A549 (cell line): ENCODE results near the gene CASP3. TPM values are rescaled to one million over a fixed set of nuclear protein-coding genes. Genes with fewer than 3 reads are reported as not detected.

Experiments used
- ATAC-seq, 2 experiments: fragments of 200-7000 bp in 1 of 2; fragments of >200 bp in 1 of 2; cut with Nextera tagmentation in 1 of 2; cut with Tn5 transposase in 1 of 2; 3 replicates each; pipeline versions ENCODE4 v1.8.0 to v1.9.1; 2018 to 2020; ENCODE audit warnings: mild to moderate bottlenecking in 1 of 2, moderate library complexity in 1 of 2
- CTCF ChIA-PET: fragments of 300-600 bp; sonication (Branson Sonifier 250); formaldehyde crosslinking; extraction: SDS; loops from one replicate; lab custom pipeline; 2021; ENCODE audit warnings: antibody characterized with exemption, inconsistent platforms; lab: Yijun Ruan, JAX
- POLR2A ChIA-PET: fragments of 350-600 bp; formaldehyde crosslinking; extraction: SDS; loops from one replicate; lab custom pipeline; 2021; ENCODE audit warnings: antibody characterized with exemption, inconsistent platforms; lab: Yijun Ruan, JAX
- DNase-seq, 2 experiments: peaks; one replicate each; pipeline versions ENCODE4 v3.0.0 to v3.0.0-alpha.2; 2011 to 2016; ENCODE audit warnings: low read depth in 1 of 2, low spot score in 1 of 2
- FAIRE-seq: peaks from 2 replicates; lab custom pipeline; 2011; peaks lifted over from hg19 to GRCh38; lab: Jason Lieb, UNC
- H3K27ac ChIP-seq, 2 experiments: fragments of >200 bp; sonication (Bioruptor Twin); formaldehyde crosslinking; 3 replicates each; pipeline ENCODE4 v1.5.1; 2016 to 2017
- H3K4me1 ChIP-seq: fragments of >200 bp; sonication (Bioruptor Twin); formaldehyde crosslinking; 3 replicates; pipeline ENCODE4 v1.6.1; 2016
- H3K4me2 ChIP-seq: fragments of >200 bp; sonication (Bioruptor Twin); formaldehyde crosslinking; 3 replicates; pipeline ENCODE4 v1.6.1; 2016
- H3K4me3 ChIP-seq: fragments of >200 bp; sonication (Bioruptor Twin); formaldehyde crosslinking; 3 replicates; pipeline ENCODE4 v1.5.1; 2016
- H3K9me3 ChIP-seq: fragments of >200 bp; sonication (Bioruptor Twin); formaldehyde crosslinking; 3 replicates; pipeline ENCODE4 v1.6.1; 2016
- CHD2 ChIP-seq: fragments of 150-350 bp; IDR thresholded peaks from 2 replicates; pipeline ENCODE4 v1.6.1; 2014; ENCODE audit warnings: low read length; ENCODE audit not compliant: partially characterized antibody
- CHD4 ChIP-seq: fragments of 200-600 bp; sonication (generic); IDR thresholded peaks from 2 replicates; pipeline ENCODE4 v1.6.1; 2016; ENCODE audit warnings: antibody characterized with exemption, mild to moderate bottlenecking, borderline replicate concordance
- FOSL2 ChIP-seq, 2 experiments: fragments of 450-650 bp in 1 of 2; fragments of >200 bp in 1 of 2; sonication (Bioruptor Twin) in 1 of 2; formaldehyde crosslinking; IDR thresholded peaks; 2 replicates each; pipeline versions ENCODE4 v1.5.0 to v1.6.1; 2016 to 2020; ENCODE audit warnings: mild to moderate bottlenecking in 1 of 2, moderate library complexity in 1 of 2
- KDM1A ChIP-seq: fragments of 200-600 bp; sonication (generic); IDR thresholded peaks from 2 replicates; pipeline ENCODE4 v1.6.1; 2016; ENCODE audit warnings: low read depth, mild to moderate bottlenecking
- PHF8 ChIP-seq: fragments of 200-600 bp; sonication (generic); IDR thresholded peaks from 2 replicates; pipeline ENCODE4 v1.6.1; 2016; ENCODE audit warnings: low read depth, mild to moderate bottlenecking, antibody characterized with exemption, moderate library complexity, borderline replicate concordance
- RAD21 ChIP-seq, 2 experiments: fragments of >200 bp in 1 of 2; sonication (Bioruptor Twin) in 1 of 2; formaldehyde crosslinking in 1 of 2; IDR thresholded peaks in 1 of 2; conservative IDR thresholded peaks in 1 of 2; 2 replicates in 1 of 2; 3 replicates in 1 of 2; pipeline ENCODE4 v1.6.1; 2012 to 2018; ENCODE audit warnings: inconsistent platforms in 1 of 2
- RARB ChIP-seq: fragments of 250-450 bp; sonication (Bioruptor Pico); IDR thresholded peaks from 2 replicates; pipeline ENCODE4 v1.8.0; 2021; ENCODE audit warnings: mild to moderate bottlenecking, moderate library complexity
- RFX5 ChIP-seq: fragments of 450-650 bp; IDR thresholded peaks from 2 replicates; pipeline ENCODE4 v1.7.1; 2014; ENCODE audit warnings: antibody characterized with exemption, mild to moderate bottlenecking, moderate library complexity
- RNF2 ChIP-seq: fragments of 200-600 bp; sonication (generic); IDR thresholded peaks from 2 replicates; pipeline ENCODE4 v1.6.1; 2016; ENCODE audit warnings: low read depth, mild to moderate bottlenecking, antibody characterized with exemption, moderate library complexity, borderline replicate concordance
- SREBF2 ChIP-seq: fragments of 450-650 bp; IDR thresholded peaks from 2 replicates; pipeline ENCODE4 v1.6.1; 2014; ENCODE audit warnings: mild to moderate bottlenecking, moderate library complexity
- TFCP2L1 ChIP-seq: fragments of 250-450 bp; sonication (Bioruptor Pico); IDR thresholded peaks from 2 replicates; pipeline ENCODE4 v1.5.0; 2021; ENCODE audit warnings: mild to moderate bottlenecking
- ZSCAN20 ChIP-seq: fragments of 250-450 bp; sonication (Bioruptor Pico); IDR thresholded peaks from 2 replicates; pipeline ENCODE4 v1.8.0; 2022; ENCODE audit warnings: mild to moderate bottlenecking, moderate library complexity
- whole genome bisulfite sequencing: methylation state at CpG from one replicate; pipeline ENCODE4 v1.1.6; 2017; ENCODE audit errors: missing lambda C conversion rate; 5-methylcytosine and 5-hydroxymethylcytosine counted together
- polyA plus RNA-seq, 4 experiments: library from polyadenylated mRNA; depleted of rRNA in 3 of 4; stranded (reverse); fragments of >200 nt; fragmentation: RNase III in 1 of 4; extraction: RNeasy Plus Mini Kit Qiagen cat#74134 plus additional on column Dnase treatment in 1 of 4; gene quantifications; 2 replicates in 3 of 4; 3 replicates in 1 of 4; pipeline ENCODE4 v1.2.3, GENCODE V29; 2011 to 2017
- TF ChIP-seq, protein P1 (sequence below): fragments of 450-650 bp; IDR thresholded peaks from 2 replicates; pipeline ENCODE4 v1.6.1; 2014; ENCODE audit warnings: antibody characterized with exemption
- TF ChIP-seq, protein P2 (sequence below): fragments of 250-450 bp; sonication (Bioruptor Pico); IDR thresholded peaks from 2 replicates; pipeline ENCODE4 v1.5.0; 2020; ENCODE audit warnings: low read depth, mild to moderate bottlenecking, moderate library complexity
- TF ChIP-seq, protein P3 (sequence below): fragments of >200 bp; sonication (Bioruptor Twin); formaldehyde crosslinking; IDR thresholded peaks from 3 replicates; pipeline ENCODE4 v1.5.1; 2016
- TF ChIP-seq, protein P4 (sequence below): fragments of >200 bp; sonication (Bioruptor Twin); formaldehyde crosslinking; IDR thresholded peaks from 2 replicates; pipeline ENCODE4 v1.6.1; 2016
- TF ChIP-seq, protein P5 (sequence below): fragments of 150-350 bp; IDR thresholded peaks from 2 replicates; pipeline ENCODE4 v1.6.1; 2014; ENCODE audit warnings: low read depth, mild to moderate bottlenecking, low read length
- TF ChIP-seq, protein P6 (sequence below): IDR thresholded peaks from 2 replicates; pipeline ENCODE4 v1.6.1; 2012

CASP3 gene
- polyA plus RNA-seq, 2 of the 4 experiments (the other 2 are of a cell fraction) = 17.4 to 25.4 TPM

DNA sequence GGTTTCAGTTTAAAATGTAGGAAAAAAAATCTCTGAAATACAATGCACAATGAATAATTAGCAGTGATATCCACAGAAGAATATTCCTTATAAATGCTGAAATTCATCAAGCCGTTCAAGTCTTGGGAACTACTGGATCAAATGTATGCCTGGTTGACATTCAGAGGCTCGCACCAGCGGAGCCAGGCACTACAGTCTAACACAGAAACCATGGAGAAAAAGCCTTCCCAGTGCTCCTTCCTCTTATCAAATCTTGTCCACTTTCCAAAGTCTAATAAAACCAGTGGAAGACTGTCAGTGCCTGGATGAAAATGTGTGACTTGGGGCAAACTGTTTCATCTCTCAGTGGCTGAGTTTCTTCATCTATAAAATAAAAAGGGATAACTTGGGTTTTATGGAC, 48.7 kb upstream of the CASP3 start:
- POLR2A ChIA-PET = no interaction called here
- no peak for FAIRE-seq
- TF ChIP-seq PHF8 (no peak), TFCP2L1 (CRISPR knock-in tag) (no peak)
- TF ChIP-seq, protein P1, sequence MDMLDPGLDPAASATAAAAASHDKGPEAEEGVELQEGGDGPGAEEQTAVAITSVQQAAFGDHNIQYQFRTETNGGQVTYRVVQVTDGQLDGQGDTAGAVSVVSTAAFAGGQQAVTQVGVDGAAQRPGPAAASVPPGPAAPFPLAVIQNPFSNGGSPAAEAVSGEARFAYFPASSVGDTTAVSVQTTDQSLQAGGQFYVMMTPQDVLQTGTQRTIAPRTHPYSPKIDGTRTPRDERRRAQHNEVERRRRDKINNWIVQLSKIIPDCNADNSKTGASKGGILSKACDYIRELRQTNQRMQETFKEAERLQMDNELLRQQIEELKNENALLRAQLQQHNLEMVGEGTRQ = no peak

DNA sequence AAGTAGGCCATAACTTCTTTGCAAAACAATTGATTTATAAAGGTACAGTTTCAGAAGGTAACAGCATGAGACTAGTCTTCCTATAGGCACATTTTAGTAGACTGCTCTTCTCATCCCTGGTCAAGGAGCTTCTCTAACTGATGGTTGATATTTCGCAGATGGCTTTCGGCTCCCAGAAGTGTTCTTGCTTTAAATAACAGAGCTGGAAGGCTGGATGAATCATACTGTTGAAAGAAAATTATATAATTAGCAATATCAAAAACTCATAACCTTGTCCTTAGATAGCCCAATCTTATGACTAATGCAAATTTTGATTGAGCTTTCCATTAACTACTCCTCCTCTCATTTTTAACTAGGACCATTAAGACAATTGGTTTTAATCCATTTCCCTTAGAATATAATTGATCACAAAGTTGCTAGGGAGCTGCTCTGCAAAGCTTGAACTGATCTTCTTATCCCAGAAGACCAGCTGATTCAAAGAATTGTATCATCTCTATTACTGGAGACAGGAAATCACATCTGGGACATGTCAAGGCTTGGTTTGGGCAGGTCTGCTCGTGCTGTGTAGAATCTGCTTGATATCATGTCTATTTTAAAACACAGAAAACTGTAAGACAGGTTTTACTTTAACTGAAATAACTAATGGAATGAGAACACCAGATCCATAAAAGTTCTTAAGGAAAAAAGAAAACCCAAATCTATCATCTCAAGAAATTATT, 46.1 kb upstream of the CASP3 start:
- no peak overlapping the region for H3K4me3 ChIP-seq
- TF ChIP-seq RARB (CRISPR knock-in tag) (no peak), FOSL2 (IDR thresholded peaks at IDR 0.05) (no peak), FOSL2 (CRISPR knock-in tag; IDR thresholded peaks at IDR 0.05) (no peak), RNF2 (no peak), CHD2 (no peak), KDM1A (no peak), ZSCAN20 (CRISPR knock-in tag) (no peak), SREBF2 (no peak), RAD21 (conservative IDR thresholded peaks at IDR 0.05 in 1 of 2, IDR thresholded peaks at IDR 0.05 in 1 of 2) (no peak), RFX5 (no peak)
- TF ChIP-seq, protein P2, sequence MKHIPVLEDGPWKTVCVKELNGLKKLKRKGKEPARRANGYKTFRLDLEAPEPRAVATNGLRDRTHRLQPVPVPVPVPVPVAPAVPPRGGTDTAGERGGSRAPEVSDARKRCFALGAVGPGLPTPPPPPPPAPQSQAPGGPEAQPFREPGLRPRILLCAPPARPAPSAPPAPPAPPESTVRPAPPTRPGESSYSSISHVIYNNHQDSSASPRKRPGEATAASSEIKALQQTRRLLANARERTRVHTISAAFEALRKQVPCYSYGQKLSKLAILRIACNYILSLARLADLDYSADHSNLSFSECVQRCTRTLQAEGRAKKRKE (CRISPR knock-in tag) = no peak
- TF ChIP-seq, protein P3, sequence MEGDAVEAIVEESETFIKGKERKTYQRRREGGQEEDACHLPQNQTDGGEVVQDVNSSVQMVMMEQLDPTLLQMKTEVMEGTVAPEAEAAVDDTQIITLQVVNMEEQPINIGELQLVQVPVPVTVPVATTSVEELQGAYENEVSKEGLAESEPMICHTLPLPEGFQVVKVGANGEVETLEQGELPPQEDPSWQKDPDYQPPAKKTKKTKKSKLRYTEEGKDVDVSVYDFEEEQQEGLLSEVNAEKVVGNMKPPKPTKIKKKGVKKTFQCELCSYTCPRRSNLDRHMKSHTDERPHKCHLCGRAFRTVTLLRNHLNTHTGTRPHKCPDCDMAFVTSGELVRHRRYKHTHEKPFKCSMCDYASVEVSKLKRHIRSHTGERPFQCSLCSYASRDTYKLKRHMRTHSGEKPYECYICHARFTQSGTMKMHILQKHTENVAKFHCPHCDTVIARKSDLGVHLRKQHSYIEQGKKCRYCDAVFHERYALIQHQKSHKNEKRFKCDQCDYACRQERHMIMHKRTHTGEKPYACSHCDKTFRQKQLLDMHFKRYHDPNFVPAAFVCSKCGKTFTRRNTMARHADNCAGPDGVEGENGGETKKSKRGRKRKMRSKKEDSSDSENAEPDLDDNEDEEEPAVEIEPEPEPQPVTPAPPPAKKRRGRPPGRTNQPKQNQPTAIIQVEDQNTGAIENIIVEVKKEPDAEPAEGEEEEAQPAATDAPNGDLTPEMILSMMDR = no peak
- ATAC-seq (no peak), DNase-seq (no peak), FAIRE-seq (no peak)
- H3K4me2 ChIP-seq = no peak overlapping the region
- no peaks in the 10 kb centered on the region for H3K4me1 ChIP-seq
- ChIA-PET POLR2A (no interaction called here), CTCF (interaction anchor here (1.1 to 3.4 kb wide), 2 partner anchors 10 to 22 kb away, joined by 3 to 8 read pairs; no protein-coding TSS in a partner anchor)
- no peaks in the 10 kb centered on the region for H3K9me3 ChIP-seq
- H3K27ac ChIP-seq = no peak overlapping the region
- 88% methylated on average over 3 of the region's 3 CpGs for WGBS

More for the DNA sequence above, 48.7 kb upstream of the CASP3 start:
- CTCF ChIA-PET = interaction anchor here (1.1 kb wide), 1 partner anchor 9 kb away, joined by 3 read pairs; no protein-coding TSS in a partner anchor
- Histone ChIP-seq H3K4me3 (no peak overlapping the region), H3K4me1 (no peaks in the 10 kb centered on the region), H3K9me3 (no peaks in the 10 kb centered on the region), H3K27ac (no peak overlapping the region), H3K4me2 (no peak overlapping the region)
- DNase-seq (no peak), ATAC-seq (no peak)
- 88% methylated on average over 3 of the region's 3 CpGs for WGBS

DNA sequence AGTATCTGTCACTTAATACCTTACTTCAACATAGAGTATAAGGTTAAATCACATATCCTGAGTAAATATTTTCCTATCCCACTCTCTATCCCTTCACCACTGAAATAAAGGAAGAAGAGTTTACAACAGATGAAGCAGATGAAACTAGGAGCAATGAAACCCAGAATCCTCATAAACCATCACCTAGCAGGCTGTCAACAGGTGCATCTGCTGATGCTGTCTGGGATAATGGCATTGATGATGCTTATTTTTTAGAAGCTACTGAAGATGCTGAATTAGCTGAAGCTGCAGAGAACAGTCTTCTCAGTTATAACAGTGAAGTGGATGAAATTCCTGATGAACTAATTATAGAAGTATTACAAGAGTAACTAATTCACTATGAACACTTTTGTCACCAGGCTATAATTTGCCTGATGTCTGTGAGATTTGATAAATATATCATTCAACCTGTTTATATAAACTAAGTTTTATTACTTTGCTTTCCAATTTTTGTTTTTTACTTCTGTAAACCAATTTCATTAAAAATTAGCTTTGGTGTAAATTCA, 45.2 kb upstream of the CASP3 start:
- ATAC-seq (no peak), FAIRE-seq (no peak), DNase-seq (no peak)
- no peak overlapping the region for H3K27ac ChIP-seq
- POLR2A ChIA-PET = no interaction called here
- no peak overlapping the region for H3K4me3 ChIP-seq
- H3K9me3 ChIP-seq = no peaks in the 10 kb centered on the region
- TF ChIP-seq, protein P4, sequence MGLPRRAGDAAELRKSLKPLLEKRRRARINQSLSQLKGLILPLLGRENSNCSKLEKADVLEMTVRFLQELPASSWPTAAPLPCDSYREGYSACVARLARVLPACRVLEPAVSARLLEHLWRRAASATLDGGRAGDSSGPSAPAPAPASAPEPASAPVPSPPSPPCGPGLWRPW = no peak
- TF ChIP-seq CHD4 = no peak
- TF ChIP-seq, protein P5, sequence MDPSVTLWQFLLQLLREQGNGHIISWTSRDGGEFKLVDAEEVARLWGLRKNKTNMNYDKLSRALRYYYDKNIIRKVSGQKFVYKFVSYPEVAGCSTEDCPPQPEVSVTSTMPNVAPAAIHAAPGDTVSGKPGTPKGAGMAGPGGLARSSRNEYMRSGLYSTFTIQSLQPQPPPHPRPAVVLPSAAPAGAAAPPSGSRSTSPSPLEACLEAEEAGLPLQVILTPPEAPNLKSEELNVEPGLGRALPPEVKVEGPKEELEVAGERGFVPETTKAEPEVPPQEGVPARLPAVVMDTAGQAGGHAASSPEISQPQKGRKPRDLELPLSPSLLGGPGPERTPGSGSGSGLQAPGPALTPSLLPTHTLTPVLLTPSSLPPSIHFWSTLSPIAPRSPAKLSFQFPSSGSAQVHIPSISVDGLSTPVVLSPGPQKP = no peak
- TF ChIP-seq, protein P6, sequence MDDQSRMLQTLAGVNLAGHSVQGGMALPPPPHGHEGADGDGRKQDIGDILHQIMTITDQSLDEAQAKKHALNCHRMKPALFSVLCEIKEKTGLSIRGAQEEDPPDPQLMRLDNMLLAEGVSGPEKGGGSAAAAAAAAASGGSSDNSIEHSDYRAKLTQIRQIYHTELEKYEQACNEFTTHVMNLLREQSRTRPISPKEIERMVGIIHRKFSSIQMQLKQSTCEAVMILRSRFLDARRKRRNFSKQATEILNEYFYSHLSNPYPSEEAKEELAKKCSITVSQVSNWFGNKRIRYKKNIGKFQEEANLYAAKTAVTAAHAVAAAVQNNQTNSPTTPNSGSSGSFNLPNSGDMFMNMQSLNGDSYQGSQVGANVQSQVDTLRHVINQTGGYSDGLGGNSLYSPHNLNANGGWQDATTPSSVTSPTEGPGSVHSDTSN = no peak
- no peak for TF ChIP-seq TFCP2L1 (CRISPR knock-in tag)
- CTCF ChIA-PET = interaction anchor here (3.4 kb wide), 1 partner anchor 10 kb away, joined by 8 read pairs; no protein-coding TSS in a partner anchor
- no peak overlapping the region for H3K4me2 ChIP-seq
- H3K4me1 ChIP-seq = no peaks in the 10 kb centered on the region
